Right lobe of liver (tissue), 6 donors: ENCODE results near the gene ST7. TPM values are rescaled to one million over a fixed set of nuclear protein-coding genes. Genes with fewer than 3 reads are reported as not detected.

Source experiments
- ATAC-seq, 4 donors: fragments of 200-7000 bp; cut with Tn5 transposase; one replicate each; pipeline ENCODE4 v1.9.1; 2020; ENCODE audit warnings: mild to moderate bottlenecking in 4 of 4, moderate library complexity in 4 of 4
- DNase-seq, 3 donors: peaks; one replicate each; pipeline ENCODE4 v3.0.0-alpha.2; 2020
- H3K27ac ChIP-seq, 3 donors: fragments of 200-600 bp; one replicate each; pipeline ENCODE4 v1.8.0; 2022
- H3K27me3 ChIP-seq, 2 donors: fragments of 200-600 bp; one replicate each; pipeline ENCODE4 v1.8.0; 2022
- H3K36me3 ChIP-seq, 4 donors: fragments of 200-600 bp; sonication (generic) in 1 of 4; one replicate each; pipeline versions ENCODE4 v1.5.1 to v1.8.0; 2017 to 2022; ENCODE audit warnings: control low read depth in 1 of 4
- H3K4me1 ChIP-seq, 4 donors: fragments of 200-600 bp; sonication (generic) in 1 of 4; one replicate each; pipeline versions ENCODE4 v1.5.1 to v1.8.0; 2017 to 2022; ENCODE audit warnings: control low read depth in 1 of 4
- H3K4me3 ChIP-seq, 3 donors: fragments of 200-600 bp; one replicate each; pipeline ENCODE4 v1.8.0; 2022
- H3K9me3 ChIP-seq, 4 donors: fragments of 200-600 bp; sonication (generic) in 1 of 4; one replicate each; pipeline versions ENCODE4 v1.5.1 to v1.8.0; 2017 to 2022; ENCODE audit warnings: control low read depth in 1 of 4
- POLR2A ChIP-seq: fragments of 450-650 bp; IDR thresholded peaks from one replicate; pipeline ENCODE4 v1.6.1; 2017; ENCODE audit warnings: antibody characterized with exemption, mild to moderate bottlenecking
- WGBS: methylation state at CpG from one replicate; pipeline ENCODE4 v1.1.6; 2018; ENCODE audit warnings: low coverage, low lambda C conversion rate; ENCODE audit not compliant: insufficient coverage; ENCODE audit errors: missing lambda C conversion rate; 5-methylcytosine and 5-hydroxymethylcytosine counted together
- intact Hi-C, 2 donors: fragments of 100-400 bp; cut with DNase I; formaldehyde crosslinking; loops; one replicate each; pipeline versions ENCODE4 v1.11.2 to v1.14.1; 2022
- total RNA-seq, 6 experiments: library from RNA; depleted of rRNA in 2 of 6; stranded (reverse); fragments of >200 nt in 2 of 6; fragmentation: NEBNext Ultra II Directional in 3 of 6; extraction: Animal tissue kit (Norgen Biotek cat#: 25700) in 3 of 6; gene quantifications; one replicate each; pipeline versions ENCODE4 v1.1.0 to v1.2.4, GENCODE V29; 2016 to 2023
- TF ChIP-seq, protein P1 (sequence below), 4 donors: fragments of 200-600 bp in 3 of 4; fragments of 450-650 bp in 1 of 4; IDR thresholded peaks; one replicate each; pipeline versions ENCODE4 v1.5.1 to v1.8.0; 2016 to 2022; ENCODE audit warnings: antibody characterized with exemption in 4 of 4, mild to moderate bottlenecking in 2 of 4
- donor health status: DM: no; HTN: yes; CAD: no.
- donor health status: DM: no; HTN: no; CAD: no.
- donor health status: DM: no; HTN: no; CAD: no.
- donor health status: DM: no; HTN: yes; CAD: no.
- donor health status: DM: no; HTN: yes; CAD: no.

Gene ST7
- total RNA-seq, 6 experiments from 2014 or later: 17.4 to 29.9 (median 22.4) TPM

DNA sequence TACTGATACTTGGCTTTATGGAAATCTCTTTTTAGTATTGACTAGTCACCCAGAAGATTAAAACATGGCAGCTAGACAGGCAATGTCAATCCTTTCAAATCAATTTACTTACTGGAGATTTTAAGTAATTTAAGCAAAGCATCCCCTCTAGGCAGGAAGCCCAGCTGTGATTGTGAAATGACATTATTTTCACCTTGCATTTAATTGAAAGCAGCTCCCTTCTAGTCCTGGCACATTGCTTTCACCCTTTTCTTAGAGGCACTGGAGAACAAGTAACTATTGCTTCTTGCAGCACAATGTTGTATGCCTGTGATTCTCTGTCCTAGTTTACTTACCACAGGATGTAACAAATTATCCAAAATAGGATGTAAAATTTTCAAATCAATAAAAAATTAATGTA is 13.3 kb downstream of the ST7 start:
- H3K27me3 ChIP-seq: no peaks in the 10 kb centered on the region
- no peak for ATAC-seq
- DNase-seq: no peak
- H3K4me1 ChIP-seq: peaks cover 0 to 28% (median 4%) of the 10 kb centered on the region in 4 donors
- no peak for TF ChIP-seq POLR2A
- TF ChIP-seq, protein P1, sequence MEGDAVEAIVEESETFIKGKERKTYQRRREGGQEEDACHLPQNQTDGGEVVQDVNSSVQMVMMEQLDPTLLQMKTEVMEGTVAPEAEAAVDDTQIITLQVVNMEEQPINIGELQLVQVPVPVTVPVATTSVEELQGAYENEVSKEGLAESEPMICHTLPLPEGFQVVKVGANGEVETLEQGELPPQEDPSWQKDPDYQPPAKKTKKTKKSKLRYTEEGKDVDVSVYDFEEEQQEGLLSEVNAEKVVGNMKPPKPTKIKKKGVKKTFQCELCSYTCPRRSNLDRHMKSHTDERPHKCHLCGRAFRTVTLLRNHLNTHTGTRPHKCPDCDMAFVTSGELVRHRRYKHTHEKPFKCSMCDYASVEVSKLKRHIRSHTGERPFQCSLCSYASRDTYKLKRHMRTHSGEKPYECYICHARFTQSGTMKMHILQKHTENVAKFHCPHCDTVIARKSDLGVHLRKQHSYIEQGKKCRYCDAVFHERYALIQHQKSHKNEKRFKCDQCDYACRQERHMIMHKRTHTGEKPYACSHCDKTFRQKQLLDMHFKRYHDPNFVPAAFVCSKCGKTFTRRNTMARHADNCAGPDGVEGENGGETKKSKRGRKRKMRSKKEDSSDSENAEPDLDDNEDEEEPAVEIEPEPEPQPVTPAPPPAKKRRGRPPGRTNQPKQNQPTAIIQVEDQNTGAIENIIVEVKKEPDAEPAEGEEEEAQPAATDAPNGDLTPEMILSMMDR (IDR thresholded peaks at IDR 0.05): no peak
- H3K4me3 ChIP-seq: no peak overlapping the region
- H3K9me3 ChIP-seq: no peaks in the 10 kb centered on the region
- H3K27ac ChIP-seq: no peak overlapping the region
- intact Hi-C loops: no loop called here
- H3K36me3 ChIP-seq: no peaks in the 10 kb centered on the region

DNA sequence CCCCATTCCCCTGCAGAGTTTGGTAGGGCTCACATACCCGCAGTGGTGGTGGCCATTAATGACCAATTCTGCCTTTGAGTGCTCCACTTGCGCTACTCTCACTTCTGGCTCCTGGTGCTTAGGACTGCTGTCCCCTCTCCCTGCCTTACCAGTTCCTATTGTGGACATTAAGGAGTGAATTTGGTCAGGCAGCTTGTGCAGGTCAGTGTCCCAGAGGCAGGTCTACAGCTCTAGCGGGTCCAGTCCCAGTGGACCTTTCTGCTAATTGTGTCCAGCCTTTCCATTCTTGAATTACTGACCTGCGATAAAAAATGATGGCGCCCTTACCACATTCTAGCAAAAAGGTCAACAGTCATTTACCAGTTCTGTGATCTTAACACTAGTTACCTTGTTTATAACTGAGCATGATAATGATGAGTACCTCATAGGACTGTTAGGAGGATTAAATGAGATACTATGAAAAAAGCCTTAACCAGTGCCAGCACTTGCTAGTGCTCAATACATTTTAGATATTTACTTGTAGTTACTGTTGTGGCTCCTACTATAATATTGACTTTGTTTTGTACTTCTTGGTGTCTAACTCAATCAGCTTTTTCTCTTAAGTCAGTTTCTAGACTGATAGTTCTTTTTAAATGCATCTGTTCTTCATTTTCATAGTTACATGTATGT is 14.1 kb downstream of the ST7 start:
- H3K4me1 ChIP-seq: peaks cover 0 to 32% (median 5%) of the 10 kb centered on the region in 4 donors
- DNase-seq (no peak), ATAC-seq (no peak)
- WGBS: no CpG with 5 or more reads among the region's 5 CpGs
- H3K9me3 ChIP-seq: no peaks in the 10 kb centered on the region
- H3K27ac ChIP-seq: no peak overlapping the region
- intact Hi-C loops: no loop called here
- no peaks in the 10 kb centered on the region for H3K27me3 ChIP-seq
- no peak overlapping the region for H3K4me3 ChIP-seq
- H3K36me3 ChIP-seq: no peaks in the 10 kb centered on the region
- no peak for TF ChIP-seq POLR2A
- TF ChIP-seq, protein P1 (IDR thresholded peaks at IDR 0.05): no peak

DNA sequence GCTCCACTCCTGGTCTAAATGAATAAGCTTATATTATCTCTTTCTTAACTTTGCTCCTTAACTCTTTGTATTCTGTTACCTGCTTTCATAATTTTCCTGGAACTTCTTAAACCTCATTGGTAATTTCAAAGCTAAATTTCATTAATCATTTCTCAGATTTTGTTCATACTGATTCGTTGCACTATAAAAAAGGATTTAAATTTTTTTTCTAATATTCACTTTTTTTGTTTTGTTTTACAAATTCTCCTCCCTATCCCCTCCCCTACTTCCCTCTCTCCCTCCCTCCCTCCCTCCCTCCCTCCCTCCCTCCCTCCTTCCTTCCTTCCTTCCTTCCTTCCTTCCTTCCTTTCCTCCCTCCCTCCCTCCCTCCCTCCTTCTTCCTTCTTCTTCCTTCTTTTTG is 14.7 kb downstream of the ST7 start:
- 75% methylated on average over 1 of the region's 1 CpG for WGBS

DNA sequence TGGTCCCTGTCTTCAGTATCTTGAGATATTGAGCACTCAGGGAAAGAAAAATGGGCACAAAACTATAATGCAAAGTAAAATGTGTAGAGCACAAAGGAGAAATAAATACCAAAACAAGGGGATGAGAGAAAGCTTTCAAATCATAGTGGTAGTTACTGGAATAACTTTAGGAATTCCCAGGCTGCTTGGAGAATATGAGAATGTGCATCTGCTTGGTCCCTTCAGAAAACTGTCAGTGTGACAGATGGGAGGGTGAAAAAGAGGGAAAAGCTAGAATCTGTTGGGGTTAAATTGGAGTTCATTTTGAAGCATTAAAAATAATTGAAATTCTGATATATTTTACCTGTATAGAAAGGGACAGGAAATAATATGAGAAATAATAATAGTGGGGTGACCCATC is 15.3 kb downstream of the ST7 start:
- no peaks in the 10 kb centered on the region for H3K9me3 ChIP-seq
- ATAC-seq: no peak
- intact Hi-C loops: no loop called here
- no peaks in the 10 kb centered on the region for H3K36me3 ChIP-seq
- H3K27me3 ChIP-seq: no peaks in the 10 kb centered on the region
- peaks cover 0 to 32% (median 5%) of the 10 kb centered on the region in 4 donors for H3K4me1 ChIP-seq
- DNase-seq: no peak
- no peak overlapping the region for H3K4me3 ChIP-seq
- TF ChIP-seq, protein P1 (IDR thresholded peaks at IDR 0.05): no peak
- no peak for TF ChIP-seq POLR2A
- H3K27ac ChIP-seq: no peak overlapping the region

More for the DNA sequence above, 14.7 kb downstream of the ST7 start:
- DNase-seq (no peak), ATAC-seq (no peak)
- Histone ChIP-seq H3K4me1 (peaks cover 0 to 32% (median 5%) of the 10 kb centered on the region in 4 donors), H3K36me3 (no peaks in the 10 kb centered on the region), H3K4me3 (no peak overlapping the region), H3K9me3 (no peaks in the 10 kb centered on the region), H3K27me3 (no peaks in the 10 kb centered on the region), H3K27ac (no peak overlapping the region)
- intact Hi-C loops: no loop called here
- TF ChIP-seq POLR2A: no peak
- TF ChIP-seq, protein P1 (IDR thresholded peaks at IDR 0.05): no peak
